Measurements from ENCODE around the gene KCNJ3. TPM values are rescaled to one million over a fixed set of nuclear protein-coding genes. Genes with fewer than 3 reads are reported as not detected.

The KCNJ3 gene
- total and polyA plus RNA-seq, 2 of the 13 experiments (the other 11 are each of a cell fraction or from before 2014, with no cell fraction given) = not detected

DNA sequence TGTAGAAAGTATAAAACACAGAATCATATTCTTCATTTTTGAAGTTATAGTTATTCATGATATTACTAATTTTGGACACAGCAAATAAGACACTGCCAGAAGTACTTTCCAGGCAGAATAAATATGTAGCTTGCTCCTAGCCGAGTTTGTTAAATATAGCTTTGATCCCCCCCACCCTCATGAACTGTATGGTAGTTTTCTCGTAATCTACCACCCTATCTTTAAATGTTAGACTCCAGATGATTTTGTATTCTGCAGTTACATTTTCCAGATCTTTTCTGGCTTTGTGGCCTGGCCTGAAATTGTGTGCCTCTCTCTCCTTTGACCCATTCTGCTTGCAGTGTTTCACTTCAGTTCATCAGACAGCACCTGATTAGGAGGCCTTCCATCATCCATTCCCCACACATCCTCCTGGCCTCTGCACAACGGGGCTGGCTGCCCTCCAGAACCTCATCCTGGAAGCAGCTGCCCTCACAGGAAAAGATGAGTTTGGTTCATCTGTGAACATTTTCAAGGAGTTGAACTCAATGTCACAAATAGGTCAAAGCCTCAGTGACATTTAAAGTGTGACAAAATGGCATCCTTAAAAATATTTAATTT, 4.7 kb upstream of the KCNJ3 start:
- no peak overlapping the region for H3K9ac ChIP-seq (ENCODE audit: insufficient read depth, low read depth, low read length)
- H3K27ac ChIP-seq (ENCODE audit: extremely low read length, insufficient read depth, low read length) = no peak overlapping the region
- no peak for ATAC-seq
- H3K79me2 ChIP-seq (ENCODE audit: insufficient read depth, low read length) = no peaks in the 10 kb centered on the region
- in situ Hi-C loops (cut with HindIII; ENCODE audit: extremely low pct_ligation_motif_present, low pct_unique_long_range_greater_than_20kb) (no loop called here), intact Hi-C loops (cut with micrococcal nuclease; ENCODE audit: unreplicated experiment) (no loop called here)
- no peak for DNase-seq (ENCODE audit: low spot score)
- H2AFZ ChIP-seq (ENCODE audit: low read length) = no peak overlapping the region
- no peak for FAIRE-seq
- no TSS peak for BruUV-seq (replicated peaks)
- no peaks in the 10 kb centered on the region for H3K4me1 ChIP-seq (ENCODE audit: insufficient read depth, low read length)
- H4K20me1 ChIP-seq (ENCODE audit: insufficient read depth, low read length) = no peaks in the 10 kb centered on the region
- POLR2A ChIA-PET = no interaction called here
- no peaks in the 10 kb centered on the region for H3K36me3 ChIP-seq (replicated peaks in 1 of 2; ENCODE audit: control insufficient read depth in 1 of 2, insufficient read depth in 2 of 2, low read length in 2 of 2)
- H3K27me3 ChIP-seq (ENCODE audit: control insufficient read depth in 1 of 2, insufficient read depth in 2 of 2, low read length in 2 of 2) = peaks cover 0 to 15% of the 10 kb centered on the region in 2 experiments; a peak in 3 of 5 replicates
- H3K9me3 ChIP-seq (ENCODE audit: low read length) = no peaks in the 10 kb centered on the region
- H3K4me2 ChIP-seq (ENCODE audit: low read depth, low read length) = no peak overlapping the region
- TF ChIP-seq ZNF790 (CRISPR knock-in tag; IDR thresholded peaks at IDR 0.05; ENCODE audit: borderline replicate concordance) = no peak
- no peak for TF ChIP-seq ZNF678 (CRISPR knock-in tag; IDR thresholded peaks at IDR 0.05)
- TF ChIP-seq, protein P1, sequence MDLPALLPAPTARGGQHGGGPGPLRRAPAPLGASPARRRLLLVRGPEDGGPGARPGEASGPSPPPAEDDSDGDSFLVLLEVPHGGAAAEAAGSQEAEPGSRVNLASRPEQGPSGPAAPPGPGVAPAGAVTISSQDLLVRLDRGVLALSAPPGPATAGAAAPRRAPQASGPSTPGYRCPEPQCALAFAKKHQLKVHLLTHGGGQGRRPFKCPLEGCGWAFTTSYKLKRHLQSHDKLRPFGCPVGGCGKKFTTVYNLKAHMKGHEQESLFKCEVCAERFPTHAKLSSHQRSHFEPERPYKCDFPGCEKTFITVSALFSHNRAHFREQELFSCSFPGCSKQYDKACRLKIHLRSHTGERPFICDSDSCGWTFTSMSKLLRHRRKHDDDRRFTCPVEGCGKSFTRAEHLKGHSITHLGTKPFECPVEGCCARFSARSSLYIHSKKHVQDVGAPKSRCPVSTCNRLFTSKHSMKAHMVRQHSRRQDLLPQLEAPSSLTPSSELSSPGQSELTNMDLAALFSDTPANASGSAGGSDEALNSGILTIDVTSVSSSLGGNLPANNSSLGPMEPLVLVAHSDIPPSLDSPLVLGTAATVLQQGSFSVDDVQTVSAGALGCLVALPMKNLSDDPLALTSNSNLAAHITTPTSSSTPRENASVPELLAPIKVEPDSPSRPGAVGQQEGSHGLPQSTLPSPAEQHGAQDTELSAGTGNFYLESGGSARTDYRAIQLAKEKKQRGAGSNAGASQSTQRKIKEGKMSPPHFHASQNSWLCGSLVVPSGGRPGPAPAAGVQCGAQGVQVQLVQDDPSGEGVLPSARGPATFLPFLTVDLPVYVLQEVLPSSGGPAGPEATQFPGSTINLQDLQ (CRISPR knock-in tag; IDR thresholded peaks at IDR 0.05) = no peak
- no peak for TF ChIP-seq BCLAF1 (IDR thresholded peaks at IDR 0.05)
- no peak for TF ChIP-seq TMF1 (CRISPR knock-in tag; IDR thresholded peaks at IDR 0.05; ENCODE audit: low read depth)
- TF ChIP-seq ZNF18 (CRISPR knock-in tag; IDR thresholded peaks at IDR 0.05; ENCODE audit: insufficient replicate concordance) = no peak
- no peak for TF ChIP-seq STAT5B (CRISPR knock-in tag; IDR thresholded peaks at IDR 0.05)
- TF ChIP-seq AGO2 (optimal IDR thresholded peaks at IDR 0.05; ENCODE audit: low read depth, low read length) = no peak
- no peak for TF ChIP-seq MAFK (conservative IDR thresholded peaks at IDR 0.05 in 1 of 2, IDR thresholded peaks at IDR 0.05 in 1 of 2; ENCODE audit: low read length in 2 of 2)
- no peak for TF ChIP-seq ZNF580 (CRISPR knock-in tag; IDR thresholded peaks at IDR 0.05; ENCODE audit: borderline replicate concordance, low read depth)
- TF ChIP-seq BORCS8-MEF2B (CRISPR knock-in tag; IDR thresholded peaks at IDR 0.05) = no peak
- no peak for TF ChIP-seq HOXA3 (CRISPR knock-in tag; IDR thresholded peaks at IDR 0.05)
- TF ChIP-seq ZSCAN12 (CRISPR knock-in tag; IDR thresholded peaks at IDR 0.05) = no peak
- TF ChIP-seq SAFB2 (CRISPR knock-in tag; IDR thresholded peaks at IDR 0.05; ENCODE audit: borderline replicate concordance, low read depth) = no peak
- no peak for TF ChIP-seq CHD2 (IDR thresholded peaks at IDR 0.05; ENCODE audit: low read depth, low read length)
- TF ChIP-seq SIX1 (CRISPR knock-in tag; IDR thresholded peaks at IDR 0.05; ENCODE audit: borderline replicate concordance) = no peak
- TF ChIP-seq ZNF232 (CRISPR knock-in tag; IDR thresholded peaks at IDR 0.05; ENCODE audit: borderline replicate concordance) = no peak
- CTCF ChIA-PET (ENCODE audit: low intra/inter-chr PET ratio, low total read pairs) = no interaction called here
- 1% methylated on average over 3 of the region's 3 CpGs for WGBS (ENCODE audit: low lambda C conversion rate)
- no peak overlapping the region for H3K4me3 ChIP-seq (replicated peaks in 1 of 3; ENCODE audit: insufficient read depth in 1 of 3, low read depth in 2 of 3, low read length in 3 of 3)
